C4-2B (cell line): Measurements from ENCODE around the gene HCST.
"Not testable (repeated sequence)": the region's sequence is repeated elsewhere in the genome, so short reads cannot be mapped to it uniquely, and the experiment has no call there.

Source experiments
- CTCF ChIP-seq: fragments of 450-650 bp; conservative IDR thresholded peaks from 2 replicates; pipeline ENCODE4 v1.5.1; 2017; ENCODE audit warnings: mild to moderate bottlenecking
- ZFX ChIP-seq: fragments of 450-650 bp; IDR thresholded peaks from 2 replicates; pipeline ENCODE4 v1.6.1; 2017

- TF ChIP-seq CTCF, ZFX: not testable (repeated sequence)
Measured at GRCh38 chr19:35870124-35870736, 32.1 kb upstream of the HCST start.
